Epidermal melanocyte (primary cell): ENCODE measurements around the gene HNRNPA3.
"Not testable (repeated sequence)": the region's sequence is repeated elsewhere in the genome, so short reads cannot be mapped to it uniquely, and the experiment has no call there.

ENCODE experiments used
- DNase-seq: peaks from one replicate; pipeline ENCODE4 v3.0.0; 2011; ENCODE audit warnings: low spot score; ENCODE audit not compliant: insufficient read length

The HNRNPA3 gene

GRCh38 chr2:177212106-177212890 is at the start of gene HNRNPA3:
Gene HNRNPA3 (plus strand): TSS chr2:177212794. CDS start chr2:177212800, 6 bp downstream.
- DNase-seq: peak; percentile 93

GRCh38 chr2:177164131-177164530 is 48.5 kb upstream of the HNRNPA3 start:
- DNase-seq: no peak

- peak; percentile 33 for DNase-seq
Measured at GRCh38 chr2:177164584-177165052, 48.0 kb upstream of the HNRNPA3 start.

- DNase-seq: no peak
Measured at GRCh38 chr2:177165061-177165583, 47.5 kb upstream of the HNRNPA3 start.

- DNase-seq: no peak
Measured at GRCh38 chr2:177165721-177166711, 46.6 kb upstream of the HNRNPA3 start.

- DNase-seq: no peak
Measured at GRCh38 chr2:177169810-177170514, 42.6 kb upstream of the HNRNPA3 start.

GRCh38 chr2:177171418-177171865 is 41.2 kb upstream of the HNRNPA3 start:
- no peak for DNase-seq

GRCh38 chr2:177172034-177172880 is 40.3 kb upstream of the HNRNPA3 start:
- DNase-seq: no peak

GRCh38 chr2:177174486-177174885 is 38.1 kb upstream of the HNRNPA3 start:
- DNase-seq: peak; percentile 46

- no peak for DNase-seq
Measured at GRCh38 chr2:177175917-177176668, 36.5 kb upstream of the HNRNPA3 start.

GRCh38 chr2:177178797-177179196 is 33.8 kb upstream of the HNRNPA3 start:
- DNase-seq: no peak

- DNase-seq: no peak
Measured at GRCh38 chr2:177179227-177179626, 33.4 kb upstream of the HNRNPA3 start.

GRCh38 chr2:177179671-177180070 is 32.9 kb upstream of the HNRNPA3 start:
- not testable (repeated sequence) for DNase-seq

GRCh38 chr2:177180269-177181000 is 32.2 kb upstream of the HNRNPA3 start:
- no peak for DNase-seq

- DNase-seq: no peak
Measured at GRCh38 chr2:177183860-177184259, 28.7 kb upstream of the HNRNPA3 start.

- DNase-seq: no peak
Measured at GRCh38 chr2:177184606-177185005, 28.0 kb upstream of the HNRNPA3 start.

GRCh38 chr2:177186038-177186437 is 26.6 kb upstream of the HNRNPA3 start:
- DNase-seq: not testable (repeated sequence)

- no peak for DNase-seq
Measured at GRCh38 chr2:177187631-177188312, 24.8 kb upstream of the HNRNPA3 start.
